Neutrophil (primary cell): ENCODE data around the gene RPH3AL.
"Not testable (repeated sequence)": the region's sequence is repeated elsewhere in the genome, so short reads cannot be mapped to it uniquely, and the experiment has no call there.

ENCODE experiments used
- H3K27ac ChIP-seq: fragments of 200-600 bp; sonication (generic); 2 replicates; pipeline ENCODE4 v1.5.1; 2016; ENCODE audit warnings: mild to moderate bottlenecking, moderate library complexity
- H3K27me3 ChIP-seq: fragments of 200-600 bp; sonication (generic); 2 replicates; pipeline ENCODE4 v1.6.0; 2016; ENCODE audit warnings: mild to moderate bottlenecking
- H3K36me3 ChIP-seq: fragments of 200-600 bp; sonication (generic); 2 replicates; pipeline ENCODE4 v1.5.1; 2017
- H3K4me1 ChIP-seq, 2 experiments: fragments of 200-600 bp in 1 of 2; sonication (generic) in 1 of 2; 1 replicate in 1 of 2; 2 replicates in 1 of 2; pipeline versions ENCODE4 v1.5.1 to v1.6.1; 2013 to 2016; ENCODE audit warnings: low read depth in 1 of 2, low read length in 1 of 2, mild to moderate bottlenecking in 1 of 2, moderate library complexity in 1 of 2; ENCODE audit not compliant: control insufficient read depth in 1 of 2, insufficient read depth in 1 of 2
- H3K4me3 ChIP-seq, 2 experiments: fragments of 200-600 bp in 1 of 2; sonication (generic) in 1 of 2; 1 replicate in 1 of 2; 2 replicates in 1 of 2; pipeline ENCODE4 v1.5.1; 2013 to 2016; ENCODE audit warnings: low read depth in 1 of 2, low read length in 1 of 2, mild to moderate bottlenecking in 1 of 2, moderate library complexity in 1 of 2
- H3K9me3 ChIP-seq: fragments of 200-600 bp; sonication (generic); 2 replicates; pipeline ENCODE4 v1.5.1; 2016
- CTCF ChIP-seq: fragments of 200-600 bp; sonication (generic); IDR thresholded peaks from 2 replicates; pipeline ENCODE4 v1.5.1; 2016; ENCODE audit warnings: antibody characterized with exemption

The RPH3AL gene

GRCh38 chr17:199191-199604, 153.4 kb downstream of the RPH3AL start:
- TF ChIP-seq CTCF, result no peak
- Histone ChIP-seq H3K9me3 (no peaks in the 10 kb centered on the region), H3K27ac (no peak overlapping the region), H3K4me1 (no peaks in the 10 kb centered on the region), H3K4me3 (no peak overlapping the region), H3K27me3 (peaks cover 17% of the 10 kb centered on the region), H3K36me3 (no peaks in the 10 kb centered on the region)

- H3K27me3 ChIP-seq, result peaks cover 17% of the 10 kb centered on the region
- H3K4me1 ChIP-seq, H3K4me3 ChIP-seq, H3K9me3 ChIP-seq, H3K36me3 ChIP-seq, H3K27ac ChIP-seq: not testable (repeated sequence)
Measured at GRCh38 chr17:198225-198624, 154.4 kb downstream of the RPH3AL start.

GRCh38 chr17:197352-197751, 155.3 kb downstream of the RPH3AL start:
- peaks cover 17% of the 10 kb centered on the region for H3K27me3 ChIP-seq
- H3K27ac ChIP-seq, result no peak overlapping the region
- TF ChIP-seq CTCF, result no peak

GRCh38 chr17:194828-195602, 157.6 kb downstream of the RPH3AL start:
- H3K9me3 ChIP-seq, result no peaks in the 10 kb centered on the region
- TF ChIP-seq CTCF, result no peak
- peaks cover 16% of the 10 kb centered on the region for H3K27me3 ChIP-seq
- no peaks in the 10 kb centered on the region for H3K4me1 ChIP-seq
- H3K27ac ChIP-seq, result no peak overlapping the region
- no peak overlapping the region for H3K4me3 ChIP-seq
- no peaks in the 10 kb centered on the region for H3K36me3 ChIP-seq

More at GRCh38 chr17:197352-197751, 155.3 kb downstream of the RPH3AL start:
- no peaks in the 10 kb centered on the region for H3K9me3 ChIP-seq
- H3K36me3 ChIP-seq, result no peaks in the 10 kb centered on the region
- no peaks in the 10 kb centered on the region for H3K4me1 ChIP-seq
- no peak overlapping the region for H3K4me3 ChIP-seq

- no peaks in the 10 kb centered on the region for H3K9me3 ChIP-seq
- H3K4me1 ChIP-seq, result no peaks in the 10 kb centered on the region
- no peak for TF ChIP-seq CTCF
- H3K36me3 ChIP-seq, result no peaks in the 10 kb centered on the region
- no peak overlapping the region for H3K27ac ChIP-seq
- peaks cover 7% of the 10 kb centered on the region for H3K27me3 ChIP-seq
- H3K4me3 ChIP-seq, result no peak overlapping the region
Measured at GRCh38 chr17:193841-194806, 158.5 kb downstream of the RPH3AL start.

GRCh38 chr17:193426-193810, 159.2 kb downstream of the RPH3AL start:
- H3K27me3 ChIP-seq, result peaks cover under 1% of the 10 kb centered on the region
- TF ChIP-seq CTCF, result no peak
- no peaks in the 10 kb centered on the region for H3K36me3 ChIP-seq
- no peaks in the 10 kb centered on the region for H3K4me1 ChIP-seq
- H3K9me3 ChIP-seq, result no peaks in the 10 kb centered on the region
- H3K27ac ChIP-seq, result no peak overlapping the region
- H3K4me3 ChIP-seq, result no peak overlapping the region
